ENCODE measurements around the gene RIMBP2.

The RIMBP2 gene

GRCh38 chr12:130462558-130463274, 253.4 kb downstream of the RIMBP2 start:
- Histone ChIP-seq H2BK120ac (ENCODE audit: low read depth, low read length) (no peak overlapping the region), H3K23ac (ENCODE audit: low read depth, low read length, poor library complexity) (peak overlapping the region; percentile 69), H3K4me1 (ENCODE audit: control insufficient read depth in 2 of 2, insufficient read depth in 1 of 2, low read depth in 1 of 2, low read length in 2 of 2) (peaks cover 0 to 5% of the 10 kb centered on the region in 2 donors), H3K4me3 (ENCODE audit: low read length in 2 of 2) (no peak overlapping the region), H3K36me3 (replicated peaks in 1 of 2; ENCODE audit: control insufficient read depth in 2 of 2, insufficient read depth in 2 of 2, low read length in 2 of 2) (no peaks in the 10 kb centered on the region), H3K9me3 (replicated peaks in 1 of 2; ENCODE audit: control insufficient read depth in 2 of 2, insufficient read depth in 1 of 2, low read depth in 1 of 2, low read length in 2 of 2) (peaks cover 0 to 1% of the 10 kb centered on the region in 2 donors), H2AK5ac (ENCODE audit: low read depth, low read length) (no peak overlapping the region), H2AFZ (ENCODE audit: low read length) (no peak overlapping the region), H4K8ac (ENCODE audit: low read depth, low read length) (no peak overlapping the region), H3K14ac (ENCODE audit: low read length) (peak overlapping the region; percentile 25), H3K27me3 (ENCODE audit: control insufficient read depth in 3 of 3, insufficient read depth in 3 of 3, low read depth in 1 of 3, low read length in 3 of 3) (no peaks in the 10 kb centered on the region), H3K18ac (ENCODE audit: low read length) (peak overlapping the region; percentile 33), H2BK12ac (ENCODE audit: low read length) (no peak overlapping the region), H4K91ac (ENCODE audit: low read depth, low read length, poor library complexity) (no peak overlapping the region), H2BK15ac (ENCODE audit: low read length) (no peak overlapping the region), H3K4ac (ENCODE audit: low read length) (no peak overlapping the region), H3K27ac (replicated peaks; ENCODE audit: low read length) (no peak overlapping the region), H3K79me1 (ENCODE audit: low read depth, low read length) (no peaks in the 10 kb centered on the region), H3K4me2 (ENCODE audit: insufficient read depth, low read length, poor library complexity, severe bottlenecking) (no peak overlapping the region), H2BK5ac (ENCODE audit: low read length) (peak overlapping the region; percentile 1), H3K9ac (ENCODE audit: low read depth, low read length, poor library complexity) (peak overlapping the region; percentile 9)
- no peak for DNase-seq (ENCODE audit: low spot score)
- WGBS, 2 donors (ENCODE audit: extremely low coverage in 2 of 2, insufficient read length in 2 of 2, insufficient replicate concordance in 1 of 2): no CpG with 5 or more reads among the region's 21 CpGs

- H3K4me1 ChIP-seq (ENCODE audit: control insufficient read depth in 2 of 2, insufficient read depth in 1 of 2, low read depth in 1 of 2, low read length in 2 of 2): peaks cover 0 to 5% of the 10 kb centered on the region in 2 donors
- H2BK12ac ChIP-seq (ENCODE audit: low read length): no peak overlapping the region
- WGBS, 2 donors (ENCODE audit: extremely low coverage in 2 of 2, insufficient read length in 2 of 2, insufficient replicate concordance in 1 of 2): no CpG with 5 or more reads among the region's 22 CpGs
- no peak overlapping the region for H4K91ac ChIP-seq (ENCODE audit: low read depth, low read length, poor library complexity)
- no peak overlapping the region for H3K27ac ChIP-seq (replicated peaks; ENCODE audit: low read length)
- no peak overlapping the region for H2AFZ ChIP-seq (ENCODE audit: low read length)
- H3K36me3 ChIP-seq (replicated peaks in 1 of 2; ENCODE audit: control insufficient read depth in 2 of 2, insufficient read depth in 2 of 2, low read length in 2 of 2): no peaks in the 10 kb centered on the region
- H3K9me3 ChIP-seq (replicated peaks in 1 of 2; ENCODE audit: control insufficient read depth in 2 of 2, insufficient read depth in 1 of 2, low read depth in 1 of 2, low read length in 2 of 2): no peaks in the 10 kb centered on the region
- no peak overlapping the region for H2BK15ac ChIP-seq (ENCODE audit: low read length)
- H3K27me3 ChIP-seq (ENCODE audit: control insufficient read depth in 3 of 3, insufficient read depth in 3 of 3, low read depth in 1 of 3, low read length in 3 of 3): no peaks in the 10 kb centered on the region
- H3K4me3 ChIP-seq (ENCODE audit: low read length in 2 of 2): no peak overlapping the region
- no peak overlapping the region for H4K8ac ChIP-seq (ENCODE audit: low read depth, low read length)
- H3K9ac ChIP-seq (ENCODE audit: low read depth, low read length, poor library complexity): peak overlapping the region; percentile 9
- peak overlapping the region; percentile 1 for H2BK5ac ChIP-seq (ENCODE audit: low read length)
- no peak for DNase-seq (ENCODE audit: low spot score)
- H3K4me2 ChIP-seq (ENCODE audit: insufficient read depth, low read length, poor library complexity, severe bottlenecking): no peak overlapping the region
- H3K4ac ChIP-seq (ENCODE audit: low read length): no peak overlapping the region
- H3K79me1 ChIP-seq (ENCODE audit: low read depth, low read length): no peaks in the 10 kb centered on the region
- H3K14ac ChIP-seq (ENCODE audit: low read length): peak overlapping the region; percentile 25
- H3K23ac ChIP-seq (ENCODE audit: low read depth, low read length, poor library complexity): peak overlapping the region; percentile 69
- H3K18ac ChIP-seq (ENCODE audit: low read length): no peak overlapping the region
- no peak overlapping the region for H2AK5ac ChIP-seq (ENCODE audit: low read depth, low read length)
- no peak overlapping the region for H2BK120ac ChIP-seq (ENCODE audit: low read depth, low read length)
These were observed 254.1 kb downstream of the RIMBP2 start for GRCh38 chr12:130461839-130462557.

GRCh38 chr12:130461447-130461815, 254.7 kb downstream of the RIMBP2 start:
- Histone ChIP-seq H3K14ac (ENCODE audit: low read length) (no peak overlapping the region), H3K4me3 (ENCODE audit: low read length in 2 of 2) (no peak overlapping the region), H3K4me2 (ENCODE audit: insufficient read depth, low read length, poor library complexity, severe bottlenecking) (no peak overlapping the region), H2AFZ (ENCODE audit: low read length) (no peak overlapping the region), H3K4ac (ENCODE audit: low read length) (no peak overlapping the region), H3K23ac (ENCODE audit: low read depth, low read length, poor library complexity) (no peak overlapping the region), H2BK15ac (ENCODE audit: low read length) (no peak overlapping the region), H3K27ac (replicated peaks; ENCODE audit: low read length) (no peak overlapping the region), H3K9ac (ENCODE audit: low read depth, low read length, poor library complexity) (no peak overlapping the region), H3K4me1 (ENCODE audit: control insufficient read depth in 2 of 2, insufficient read depth in 1 of 2, low read depth in 1 of 2, low read length in 2 of 2) (peaks cover 0 to 4% of the 10 kb centered on the region in 2 donors), H2BK120ac (ENCODE audit: low read depth, low read length) (no peak overlapping the region), H3K79me1 (ENCODE audit: low read depth, low read length) (no peaks in the 10 kb centered on the region), H3K18ac (ENCODE audit: low read length) (no peak overlapping the region), H3K27me3 (ENCODE audit: control insufficient read depth in 3 of 3, insufficient read depth in 3 of 3, low read depth in 1 of 3, low read length in 3 of 3) (no peaks in the 10 kb centered on the region), H3K9me3 (replicated peaks in 1 of 2; ENCODE audit: control insufficient read depth in 2 of 2, insufficient read depth in 1 of 2, low read depth in 1 of 2, low read length in 2 of 2) (no peaks in the 10 kb centered on the region), H2BK5ac (ENCODE audit: low read length) (no peak overlapping the region), H3K36me3 (replicated peaks in 1 of 2; ENCODE audit: control insufficient read depth in 2 of 2, insufficient read depth in 2 of 2, low read length in 2 of 2) (no peaks in the 10 kb centered on the region), H4K91ac (ENCODE audit: low read depth, low read length, poor library complexity) (no peak overlapping the region), H4K8ac (ENCODE audit: low read depth, low read length) (no peak overlapping the region), H2AK5ac (ENCODE audit: low read depth, low read length) (peak overlapping the region; percentile 44), H2BK12ac (ENCODE audit: low read length) (no peak overlapping the region)
- WGBS, 2 donors (ENCODE audit: extremely low coverage in 2 of 2, insufficient read length in 2 of 2, insufficient replicate concordance in 1 of 2): no CpG with 5 or more reads among the region's 7 CpGs
- no peak for DNase-seq (ENCODE audit: low spot score)

All from neuronal stem cell (in vitro differentiated cells).